RWPE1 (cell line): ENCODE measurements around the gene HOXC10.

Experiments used
- CTCF ChIA-PET: fragments of 350-600 bp; sonication (Branson Sonifier 250); formaldehyde crosslinking; extraction: SDS; loops from one replicate; lab custom pipeline; 2021; lab: Yijun Ruan, JAX
- POLR2A ChIA-PET: fragments of 400-600 bp; formaldehyde crosslinking; extraction: SDS; loops from one replicate; lab custom pipeline; 2020; ENCODE audit warnings: antibody characterized with exemption; ENCODE audit not compliant: low non-redundant PET; lab: Yijun Ruan, JAX
- DNase-seq: peaks from one replicate; pipeline ENCODE4 v3.0.0; 2012; ENCODE audit warnings: low spot score
- H3K27ac ChIP-seq: fragments of 450-650 bp; 2 replicates; pipeline ENCODE4 v1.5.1; 2017
- TF ChIP-seq, protein P1 (sequence below): fragments of 450-650 bp; conservative IDR thresholded peaks from 2 replicates; pipeline ENCODE4 v1.5.1; 2017; ENCODE audit warnings: low read depth, mild to moderate bottlenecking

Gene HOXC10

DNA sequence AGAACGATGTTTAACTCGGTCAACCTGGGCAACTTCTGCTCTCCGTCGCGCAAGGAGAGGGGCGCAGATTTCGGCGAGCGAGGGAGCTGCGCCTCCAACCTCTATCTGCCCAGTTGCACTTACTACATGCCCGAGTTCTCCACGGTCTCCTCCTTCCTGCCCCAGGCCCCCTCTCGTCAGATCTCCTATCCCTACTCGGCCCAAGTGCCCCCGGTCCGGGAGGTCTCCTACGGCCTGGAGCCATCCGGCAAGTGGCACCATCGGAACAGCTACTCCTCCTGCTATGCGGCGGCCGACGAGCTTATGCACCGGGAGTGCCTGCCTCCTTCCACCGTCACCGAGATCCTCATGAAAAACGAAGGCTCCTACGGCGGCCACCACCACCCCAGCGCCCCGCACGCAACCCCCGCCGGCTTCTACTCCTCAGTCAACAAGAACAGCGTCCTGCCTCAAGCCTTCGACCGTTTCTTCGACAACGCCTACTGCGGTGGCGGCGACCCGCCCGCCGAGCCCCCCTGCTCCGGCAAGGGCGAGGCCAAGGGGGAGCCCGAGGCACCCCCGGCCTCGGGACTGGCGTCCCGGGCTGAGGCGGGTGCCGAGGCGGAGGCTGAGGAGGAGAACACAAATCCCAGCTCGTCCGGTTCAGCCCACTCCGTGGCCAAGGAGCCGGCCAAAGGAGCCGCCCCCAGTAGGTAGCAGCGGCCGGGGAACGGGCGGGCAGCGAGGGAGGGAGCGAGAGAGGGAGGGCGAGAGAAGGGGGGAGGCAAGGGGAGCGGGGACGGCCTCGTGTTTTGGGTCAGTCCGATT lies 11.5 kb upstream of the HOXC10 start:
- CTCF ChIA-PET, result interaction anchor here (0.7 to 1.2 kb wide), 2 partner anchors 49 to 241 kb away, joined by 3 to 4 read pairs; no protein-coding TSS in a partner anchor

GRCh38 chr12:53974084-53975063 lies 10.6 kb upstream of the HOXC10 start, which contains the start of gene HOTAIR:
Gene HOTAIR (minus strand): TSS chr12:53974954.
- CTCF ChIA-PET, result interaction anchor here (0.6 to 1.2 kb wide), 4 partner anchors 10 to 240 kb away, joined by 3 to 6 read pairs (median 4); partner anchors contain the start of gene HOXC10

More for the DNA sequence above, 11.5 kb upstream of the HOXC10 start:
- TF ChIP-seq, protein P1, sequence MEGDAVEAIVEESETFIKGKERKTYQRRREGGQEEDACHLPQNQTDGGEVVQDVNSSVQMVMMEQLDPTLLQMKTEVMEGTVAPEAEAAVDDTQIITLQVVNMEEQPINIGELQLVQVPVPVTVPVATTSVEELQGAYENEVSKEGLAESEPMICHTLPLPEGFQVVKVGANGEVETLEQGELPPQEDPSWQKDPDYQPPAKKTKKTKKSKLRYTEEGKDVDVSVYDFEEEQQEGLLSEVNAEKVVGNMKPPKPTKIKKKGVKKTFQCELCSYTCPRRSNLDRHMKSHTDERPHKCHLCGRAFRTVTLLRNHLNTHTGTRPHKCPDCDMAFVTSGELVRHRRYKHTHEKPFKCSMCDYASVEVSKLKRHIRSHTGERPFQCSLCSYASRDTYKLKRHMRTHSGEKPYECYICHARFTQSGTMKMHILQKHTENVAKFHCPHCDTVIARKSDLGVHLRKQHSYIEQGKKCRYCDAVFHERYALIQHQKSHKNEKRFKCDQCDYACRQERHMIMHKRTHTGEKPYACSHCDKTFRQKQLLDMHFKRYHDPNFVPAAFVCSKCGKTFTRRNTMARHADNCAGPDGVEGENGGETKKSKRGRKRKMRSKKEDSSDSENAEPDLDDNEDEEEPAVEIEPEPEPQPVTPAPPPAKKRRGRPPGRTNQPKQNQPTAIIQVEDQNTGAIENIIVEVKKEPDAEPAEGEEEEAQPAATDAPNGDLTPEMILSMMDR, result no peak
- peak; percentile 50 for DNase-seq
- POLR2A ChIA-PET, result interaction anchor here (0.6 kb wide), 2 partner anchors 30 to 33 kb away, joined by 5 to 6 read pairs; no protein-coding TSS in a partner anchor
- H3K27ac ChIP-seq, result no peak overlapping the region

DNA sequence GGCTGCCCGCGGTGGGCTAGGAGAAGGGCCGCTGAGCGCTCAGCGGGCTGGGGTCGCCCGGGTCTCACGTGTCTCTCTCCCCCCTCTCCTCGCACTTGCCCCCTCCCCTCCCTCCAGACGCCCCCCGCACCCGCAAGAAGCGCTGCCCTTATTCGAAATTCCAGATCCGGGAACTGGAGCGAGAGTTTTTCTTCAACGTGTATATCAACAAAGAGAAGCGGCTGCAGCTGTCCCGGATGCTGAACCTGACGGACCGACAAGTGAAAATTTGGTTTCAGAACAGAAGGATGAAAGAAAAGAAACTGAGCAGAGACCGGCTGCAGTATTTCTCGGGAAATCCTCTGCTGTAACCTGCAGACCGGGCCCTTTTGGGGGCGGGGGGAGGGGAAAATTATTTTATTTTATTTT lies 9.9 kb upstream of the HOXC10 start:
- CTCF ChIA-PET, result interaction anchor here (0.6 to 1.2 kb wide), 2 partner anchors 10 to 214 kb away, joined by 3 to 6 read pairs; partner anchors contain the start of gene HOXC10
- H3K27ac ChIP-seq, result peak overlapping the region; percentile 39
- DNase-seq, result no peak
- POLR2A ChIA-PET, result no interaction called here
- TF ChIP-seq, protein P1, result no peak

More at GRCh38 chr12:53974084-53975063, 10.6 kb upstream of the HOXC10 start, which contains the start of gene HOTAIR:
- POLR2A ChIA-PET, result interaction anchor here (0.6 kb wide), 2 partner anchors 30 to 34 kb away, joined by 5 to 6 read pairs; no protein-coding TSS in a partner anchor
- peak; percentile 76 for DNase-seq
- H3K27ac ChIP-seq, result peak within 1 kb of the TSS; percentile 39
- TF ChIP-seq, protein P1, result no peak

DNA sequence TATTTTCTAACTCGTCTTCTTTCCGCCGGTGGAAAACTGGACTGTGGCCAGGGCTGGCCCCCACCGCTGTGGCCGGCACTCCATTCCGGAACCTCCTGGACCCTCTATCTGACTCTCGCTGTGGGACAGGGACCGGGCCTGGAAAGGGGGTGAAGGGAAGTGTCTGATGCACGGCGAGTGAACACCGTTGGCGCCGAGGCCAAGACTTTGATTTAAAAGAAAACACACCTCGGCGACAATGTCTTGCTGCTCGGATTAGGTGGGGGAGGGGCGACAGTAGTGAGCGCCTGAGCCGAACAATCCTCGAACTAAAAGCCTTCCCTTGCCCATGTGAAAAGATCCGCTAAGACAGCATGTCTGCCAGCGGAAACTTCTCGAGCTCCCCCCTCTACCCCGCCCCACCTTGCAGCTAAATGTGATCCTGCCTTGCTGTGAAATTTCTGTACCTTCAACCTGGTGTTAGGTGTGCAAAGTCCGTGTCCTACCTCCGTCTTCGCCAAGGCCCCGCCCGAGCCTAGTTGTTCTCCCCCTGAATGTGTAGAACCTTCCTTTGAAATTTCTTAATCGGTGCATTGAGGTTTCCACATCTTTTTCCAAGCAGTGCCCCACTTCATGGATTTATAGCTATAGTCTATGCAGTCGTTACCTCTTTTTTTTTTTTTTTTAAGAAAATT lies 9.3 kb upstream of the HOXC10 start:
- DNase-seq, result no peak
- 0 out of 2 replicates have a peak overlapping the region, but pooled peaks have one; percentile 39 for H3K27ac ChIP-seq
- TF ChIP-seq, protein P1, result no peak
- ChIA-PET POLR2A (no interaction called here), CTCF (interaction anchor here (0.6 to 1.2 kb wide), 3 partner anchors 9 to 226 kb away, joined by 3 to 6 read pairs (median 3); partner anchors contain the start of gene HOXC10)

DNA sequence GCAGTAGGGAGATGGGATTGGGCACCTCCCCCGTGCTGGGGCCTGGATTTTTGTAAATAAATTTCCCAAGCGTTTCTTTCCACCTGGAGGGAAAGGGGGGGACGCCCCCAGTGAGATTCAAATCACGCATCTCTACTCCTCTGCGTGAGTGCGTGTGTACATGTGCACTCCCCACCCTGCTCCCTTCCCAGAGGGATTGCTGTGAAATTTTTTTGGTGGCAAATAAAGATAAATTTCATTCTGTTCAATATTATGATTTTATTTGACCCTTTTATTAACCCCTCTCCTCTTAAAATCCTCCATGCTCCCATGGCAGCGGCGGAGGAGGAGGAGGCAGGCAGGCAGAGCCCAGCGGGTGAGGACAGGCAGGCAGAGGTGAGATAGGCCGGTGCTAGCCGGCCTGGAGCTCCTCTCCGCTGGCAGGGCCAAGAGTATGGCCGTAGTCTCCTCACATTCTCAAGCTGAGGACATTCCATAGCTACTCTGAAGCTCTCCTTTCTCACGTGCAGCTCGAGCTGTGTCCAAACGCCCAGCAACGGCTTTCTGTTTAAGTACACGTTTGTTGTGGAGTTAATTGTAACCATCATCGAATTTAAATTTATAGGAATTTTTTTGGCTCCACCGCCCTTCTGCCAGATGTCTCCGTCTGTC lies 8.6 kb upstream of the HOXC10 start:
- H3K27ac ChIP-seq, result no peak overlapping the region
- TF ChIP-seq, protein P1, result no peak
- ChIA-PET CTCF (interaction anchor here (1.0 kb wide), 1 partner anchor 225 kb away, joined by 3 read pairs; no protein-coding TSS in a partner anchor), POLR2A (interaction anchor here (0.7 kb wide), 1 partner anchor 24 kb away, joined by 4 read pairs; no protein-coding TSS in a partner anchor)
- DNase-seq, result no peak
